H9 (cell line): Measurements from ENCODE around the gene CASP10. TPM values are rescaled to one million over a fixed set of nuclear protein-coding genes. Genes with fewer than 3 reads are reported as not detected.

ENCODE experiments used
- DNase-seq: peaks from one replicate; pipeline ENCODE4 v3.0.0-alpha.2; 2017
- H2AFZ ChIP-seq: one replicate; pipeline ENCODE4 v1.6.1; 2013; ENCODE audit warnings: mild to moderate bottlenecking, low read length, control low read depth, moderate library complexity
- H2AK5ac ChIP-seq: 2 replicates; pipeline ENCODE4 v1.6.1; 2013; ENCODE audit warnings: low read length, control low read depth, mixed read lengths; ENCODE audit not compliant: insufficient read length
- H2BK120ac ChIP-seq: one replicate; pipeline ENCODE4 v1.6.1; 2013; ENCODE audit warnings: low read depth, mild to moderate bottlenecking, low read length, control low read depth, inconsistent platforms; ENCODE audit not compliant: poor library complexity, severe bottlenecking
- H2BK12ac ChIP-seq: 2 replicates; pipeline ENCODE4 v1.6.1; 2013; ENCODE audit warnings: low read length, control low read depth, mixed read lengths, low read depth; ENCODE audit not compliant: insufficient read length
- H2BK15ac ChIP-seq: 2 replicates; pipeline ENCODE4 v1.6.1; 2013; ENCODE audit warnings: low read depth, low read length, control low read depth
- H2BK20ac ChIP-seq: one replicate; pipeline ENCODE4 v1.6.1; 2013; ENCODE audit warnings: low read depth, mild to moderate bottlenecking, low read length, control low read depth, inconsistent platforms; ENCODE audit not compliant: poor library complexity, severe bottlenecking
- H2BK5ac ChIP-seq: 2 replicates; pipeline ENCODE4 v1.6.1; 2013; ENCODE audit warnings: low read length, control low read depth, mixed read lengths; ENCODE audit not compliant: insufficient read length
- H3K14ac ChIP-seq: 2 replicates; pipeline ENCODE4 v1.6.1; 2013; ENCODE audit warnings: low read length, control low read depth; ENCODE audit not compliant: insufficient read depth
- H3K18ac ChIP-seq: 2 replicates; pipeline ENCODE4 v1.6.1; 2013; ENCODE audit warnings: low read depth, mild to moderate bottlenecking, mixed read lengths, low read length, control low read depth; ENCODE audit not compliant: insufficient read length
- H3K23ac ChIP-seq: 2 replicates; pipeline ENCODE4 v1.6.1; 2013; ENCODE audit warnings: low read length, control low read depth, mixed read lengths, low read depth; ENCODE audit not compliant: insufficient read length
- H3K23me2 ChIP-seq: 2 replicates; pipeline ENCODE4 v1.6.1; 2013; ENCODE audit warnings: low read depth, mild to moderate bottlenecking, mixed read lengths, low read length, control low read depth; ENCODE audit not compliant: insufficient read length, poor library complexity, severe bottlenecking
- H3K27ac ChIP-seq: 2 replicates; pipeline ENCODE4 v1.5.1; 2013; ENCODE audit warnings: low read length, control low read depth, mixed read lengths, low read depth; ENCODE audit not compliant: insufficient read length
- H3K27me3 ChIP-seq: 2 replicates; pipeline ENCODE4 v1.6.1; 2013; ENCODE audit warnings: low read length, control low read depth, inconsistent platforms; ENCODE audit not compliant: insufficient read depth
- H3K4ac ChIP-seq: 2 replicates; pipeline ENCODE4 v1.6.1; 2013; ENCODE audit warnings: low read depth, mild to moderate bottlenecking, control low read depth, inconsistent platforms, low read length, moderate library complexity
- H3K4me1 ChIP-seq: 2 replicates; pipeline ENCODE4 v1.6.1; 2013; ENCODE audit warnings: low read length, control low read depth, inconsistent platforms; ENCODE audit not compliant: insufficient read depth
- H3K4me2 ChIP-seq: 2 replicates; pipeline ENCODE4 v1.6.1; 2013; ENCODE audit warnings: low read length, control low read depth, mixed read lengths; ENCODE audit not compliant: insufficient read length, insufficient read depth
- H3K56ac ChIP-seq: 2 replicates; pipeline ENCODE4 v1.6.1; 2013; ENCODE audit warnings: low read depth, mild to moderate bottlenecking, mixed read lengths, low read length, control low read depth; ENCODE audit not compliant: insufficient read length
- H3K79me1 ChIP-seq: 2 replicates; pipeline ENCODE4 v1.6.1; 2013; ENCODE audit warnings: low read depth, mild to moderate bottlenecking, moderate library complexity, low read length, control low read depth, inconsistent platforms; ENCODE audit not compliant: insufficient read depth, poor library complexity, severe bottlenecking
- H3K79me2 ChIP-seq: 2 replicates; pipeline ENCODE4 v1.6.1; 2013; ENCODE audit warnings: low read length, control low read depth, inconsistent platforms; ENCODE audit not compliant: insufficient read depth
- H3K9ac ChIP-seq: 2 replicates; pipeline ENCODE4 v1.6.1; 2013; ENCODE audit warnings: low read length, control low read depth, mixed read lengths; ENCODE audit not compliant: insufficient read length; ENCODE audit errors: extremely low read depth
- H3K9me3 ChIP-seq: one replicate; pipeline ENCODE4 v1.6.1; 2013; ENCODE audit warnings: low read depth, low read length, inconsistent platforms; ENCODE audit not compliant: control insufficient read depth
- H3T11ph ChIP-seq: one replicate; pipeline ENCODE4 v1.6.1; 2013; ENCODE audit warnings: mild to moderate bottlenecking, low read length, control low read depth, inconsistent platforms
- H4K20me1 ChIP-seq: one replicate; pipeline ENCODE4 v1.6.1; 2013; ENCODE audit not compliant: control insufficient read depth, insufficient read length, insufficient read depth
- H4K5ac ChIP-seq: 2 replicates; pipeline ENCODE4 v1.6.1; 2013; ENCODE audit warnings: low read depth, mild to moderate bottlenecking, mixed read lengths, low read length, control low read depth; ENCODE audit not compliant: insufficient read length
- H4K8ac ChIP-seq: replicated peaks from 2 replicates; pipeline ENCODE4 v1.6.1; 2013; ENCODE audit warnings: low read length, control low read depth, mixed read lengths, low read depth; ENCODE audit not compliant: insufficient read length
- H4K91ac ChIP-seq: 2 replicates; pipeline ENCODE4 v1.6.1; 2013; ENCODE audit warnings: low read depth, mild to moderate bottlenecking, moderate library complexity, mixed read lengths, low read length, control low read depth; ENCODE audit not compliant: insufficient read length
- H3K27ac Mint-ChIP-seq, 3 experiments: 2 replicates in 2 of 3; 3 replicates in 1 of 3; pipeline ENCODE4 v1.8.0; 2020 to 2021; ENCODE audit warnings: mixed read lengths in 3 of 3, mild to moderate bottlenecking in 1 of 3, moderate library complexity in 1 of 3
- H3K27me3 Mint-ChIP-seq: 2 replicates; pipeline ENCODE4 v1.8.0; 2021; ENCODE audit warnings: low read depth, mild to moderate bottlenecking, moderate library complexity, mixed read lengths
- H3K36me3 Mint-ChIP-seq, 3 experiments: 2 replicates in 2 of 3; 3 replicates in 1 of 3; pipeline ENCODE4 v1.8.0; 2020 to 2021; ENCODE audit warnings: low read depth in 3 of 3, mixed read lengths in 3 of 3; ENCODE audit not compliant: insufficient read depth in 1 of 3
- H3K4me1 Mint-ChIP-seq, 2 experiments: 2 replicates each; pipeline ENCODE4 v1.8.0; 2020; ENCODE audit warnings: mixed read lengths in 2 of 2
- H3K4me3 Mint-ChIP-seq, 2 experiments: 2 replicates in 1 of 2; 3 replicates in 1 of 2; pipeline ENCODE4 v1.8.0; 2020 to 2021; ENCODE audit warnings: mild to moderate bottlenecking in 2 of 2, mixed read lengths in 2 of 2, moderate library complexity in 1 of 2
- H3K9me3 Mint-ChIP-seq, 2 experiments: 2 replicates in 1 of 2; 3 replicates in 1 of 2; pipeline ENCODE4 v1.8.0; 2020; ENCODE audit warnings: mild to moderate bottlenecking in 2 of 2, mixed read lengths in 2 of 2, moderate library complexity in 1 of 2
- WGBS: extraction: QIAGEN DNeasy Blood & Tissue Kit; methylation state at CpG from one replicate; pipeline ENCODE4 v1.1.7; 2013; ENCODE audit warnings: missing lambda C conversion rate, low lambda C conversion rate, mixed read lengths; ENCODE audit not compliant: insufficient read length; ENCODE audit errors: extremely low coverage; 5-methylcytosine and 5-hydroxymethylcytosine counted together
- total RNA-seq: library from RNA; stranded (reverse); gene quantifications from 2 replicates; pipeline ENCODE4 v1.2.1, GENCODE V29; 2021
- TF ChIP-seq, protein P1 (sequence below): fragments of 200-600 bp; sonication (generic); conservative IDR thresholded peaks from 3 replicates; pipeline ENCODE4 v1.8.0; 2021; ENCODE audit warnings: antibody characterized with exemption, mild to moderate bottlenecking

Gene CASP10
- total RNA-seq, 1 experiment from 2014 or later: 2.7 TPM

DNA sequence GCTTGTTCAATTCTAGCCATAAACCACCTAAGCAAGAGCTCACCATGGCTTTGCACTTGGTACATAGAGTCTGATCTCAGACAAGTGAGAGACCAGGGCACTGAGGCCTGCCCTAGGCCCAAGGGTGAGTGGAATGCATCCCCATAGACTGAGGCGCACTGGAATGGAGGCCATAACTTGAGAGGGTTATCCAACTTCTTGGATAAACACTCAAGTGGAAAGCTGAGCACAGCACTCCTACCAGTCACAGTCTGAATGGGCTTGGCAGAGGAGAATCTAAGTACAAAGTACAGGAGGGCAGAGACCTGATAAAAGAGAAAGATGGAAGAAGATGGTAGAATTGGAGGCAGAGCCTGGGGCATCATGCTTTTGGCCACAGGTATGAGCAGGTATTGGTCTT lies 30.4 kb upstream of the CASP10 start:
- Histone ChIP-seq H3K23me2 (no peaks in the 10 kb centered on the region), H3K4me2 (no peak overlapping the region), H3K18ac (no peak overlapping the region), H2BK120ac (no peak overlapping the region), H3K4ac (no peak overlapping the region), H4K5ac (no peak overlapping the region), H2BK12ac (no peak overlapping the region), H4K20me1 (no peaks in the 10 kb centered on the region), H4K91ac (no peak overlapping the region), H3T11ph (no peak overlapping the region), H3K56ac (no peak overlapping the region), H4K8ac (no peak overlapping the region), H2BK15ac (no peak overlapping the region), H2BK5ac (no peak overlapping the region), H2AFZ (no peak overlapping the region), H3K14ac (no peak overlapping the region), H3K9ac (no peak overlapping the region), H3K4me1 (peaks cover 3% of the 10 kb centered on the region; the same call in 1 of the 2 replicates), H3K27me3 (no peaks in the 10 kb centered on the region), H3K9me3 (no peaks in the 10 kb centered on the region), H2BK20ac (no peak overlapping the region), H2AK5ac (no peak overlapping the region), H3K79me1 (no peaks in the 10 kb centered on the region), H3K27ac (no peak overlapping the region), H3K79me2 (no peaks in the 10 kb centered on the region), H3K23ac (no peak overlapping the region)
- no peaks in the 10 kb centered on the region for H3K27me3 Mint-ChIP-seq
- no peak overlapping the region for H3K27ac Mint-ChIP-seq
- H3K9me3 Mint-ChIP-seq: no peaks in the 10 kb centered on the region
- peaks cover 0 to 6% (median 3%) of the 10 kb centered on the region in 3 experiments; a peak in 2 of 7 replicates for H3K36me3 Mint-ChIP-seq
- TF ChIP-seq, protein P1, sequence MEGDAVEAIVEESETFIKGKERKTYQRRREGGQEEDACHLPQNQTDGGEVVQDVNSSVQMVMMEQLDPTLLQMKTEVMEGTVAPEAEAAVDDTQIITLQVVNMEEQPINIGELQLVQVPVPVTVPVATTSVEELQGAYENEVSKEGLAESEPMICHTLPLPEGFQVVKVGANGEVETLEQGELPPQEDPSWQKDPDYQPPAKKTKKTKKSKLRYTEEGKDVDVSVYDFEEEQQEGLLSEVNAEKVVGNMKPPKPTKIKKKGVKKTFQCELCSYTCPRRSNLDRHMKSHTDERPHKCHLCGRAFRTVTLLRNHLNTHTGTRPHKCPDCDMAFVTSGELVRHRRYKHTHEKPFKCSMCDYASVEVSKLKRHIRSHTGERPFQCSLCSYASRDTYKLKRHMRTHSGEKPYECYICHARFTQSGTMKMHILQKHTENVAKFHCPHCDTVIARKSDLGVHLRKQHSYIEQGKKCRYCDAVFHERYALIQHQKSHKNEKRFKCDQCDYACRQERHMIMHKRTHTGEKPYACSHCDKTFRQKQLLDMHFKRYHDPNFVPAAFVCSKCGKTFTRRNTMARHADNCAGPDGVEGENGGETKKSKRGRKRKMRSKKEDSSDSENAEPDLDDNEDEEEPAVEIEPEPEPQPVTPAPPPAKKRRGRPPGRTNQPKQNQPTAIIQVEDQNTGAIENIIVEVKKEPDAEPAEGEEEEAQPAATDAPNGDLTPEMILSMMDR: no peak
- WGBS: no CpG with 5 or more reads among the region's 1 CpG
- no peak for DNase-seq
- peaks cover 8 to 19% of the 10 kb centered on the region in 2 experiments for H3K4me1 Mint-ChIP-seq
- no peak overlapping the region for H3K4me3 Mint-ChIP-seq
